SK-N-SH treated with all-trans-retinoic acid at 6 μM for 48 hours (cell line): Measurements from ENCODE around the gene TRIM8.

Experiments
- ATAC-seq: fragments of 200-7000 bp; cut with Tn5 transposase; 3 replicates; pipeline ENCODE4 v1.9.1; 2020; ENCODE audit warnings: mild to moderate bottlenecking, moderate library complexity
- ARNTL ChIP-seq: fragments of 450-650 bp; formaldehyde crosslinking; IDR thresholded peaks from 2 replicates; pipeline ENCODE4 v1.5.0; 2020; ENCODE audit warnings: low read depth, mild to moderate bottlenecking, moderate library complexity, borderline replicate concordance
- BACH2 ChIP-seq: fragments of 250-450 bp; sonication (Bioruptor Pico); IDR thresholded peaks from 2 replicates; pipeline ENCODE4 v1.9.0; 2021; ENCODE audit warnings: mild to moderate bottlenecking, borderline replicate concordance
- CSDC2 ChIP-seq: fragments of 250-450 bp; sonication (Bioruptor Pico); IDR thresholded peaks from 2 replicates; pipeline ENCODE4 v1.5.0; 2020; ENCODE audit warnings: mild to moderate bottlenecking, moderate library complexity
- ESRRG ChIP-seq: fragments of 250-450 bp; sonication (Bioruptor Pico); IDR thresholded peaks from 2 replicates; pipeline ENCODE4 v1.6.1; 2021; ENCODE audit warnings: mild to moderate bottlenecking
- GLIS3 ChIP-seq: fragments of 250-450 bp; sonication (Bioruptor Pico); IDR thresholded peaks from 2 replicates; pipeline ENCODE4 v1.5.0; 2020; ENCODE audit warnings: mild to moderate bottlenecking, moderate library complexity
- ISL1 ChIP-seq: fragments of 250-450 bp; sonication (Bioruptor Pico); IDR thresholded peaks from 2 replicates; pipeline ENCODE4 v2.1.2; 2022; ENCODE audit warnings: mild to moderate bottlenecking, moderate library complexity
- PPARA ChIP-seq: fragments of 250-450 bp; sonication (Bioruptor Pico); IDR thresholded peaks from 2 replicates; pipeline ENCODE4 v1.5.0; 2020; ENCODE audit warnings: mild to moderate bottlenecking, borderline replicate concordance
- RARB ChIP-seq: fragments of 250-450 bp; sonication (Bioruptor Pico); IDR thresholded peaks from 2 replicates; pipeline ENCODE4 v1.8.0; 2021; ENCODE audit warnings: mild to moderate bottlenecking, moderate library complexity
- SNAI2 ChIP-seq: fragments of 250-450 bp; sonication (Bioruptor Pico); IDR thresholded peaks from 2 replicates; pipeline ENCODE4 v1.5.0; 2020; ENCODE audit warnings: mild to moderate bottlenecking, moderate library complexity
- TCF4 ChIP-seq: fragments of 250-450 bp; sonication (Bioruptor Pico); IDR thresholded peaks from 2 replicates; pipeline ENCODE4 v1.8.0; 2021; ENCODE audit warnings: mild to moderate bottlenecking, moderate library complexity, borderline replicate concordance
- TOX ChIP-seq: fragments of 250-450 bp; sonication (Bioruptor Pico); IDR thresholded peaks from 2 replicates; pipeline ENCODE4 v1.8.0; 2021; ENCODE audit warnings: mild to moderate bottlenecking, moderate library complexity, borderline replicate concordance
- ZC3H10 ChIP-seq: fragments of 250-450 bp; sonication (Bioruptor Pico); IDR thresholded peaks from 2 replicates; pipeline ENCODE4 v1.5.1; 2021; ENCODE audit warnings: mild to moderate bottlenecking, moderate library complexity
- ZFP30 ChIP-seq: fragments of 450-650 bp; formaldehyde crosslinking; IDR thresholded peaks from 2 replicates; pipeline ENCODE4 v1.5.0; 2022; ENCODE audit warnings: mild to moderate bottlenecking, moderate library complexity
- ZNF565 ChIP-seq: fragments of 450-650 bp; formaldehyde crosslinking; conservative IDR thresholded peaks from 2 replicates; pipeline ENCODE4 v1.5.0; 2020; ENCODE audit warnings: low read depth, mild to moderate bottlenecking, moderate library complexity
- ZNF70 ChIP-seq: fragments of 450-650 bp; formaldehyde crosslinking; IDR thresholded peaks from 2 replicates; pipeline ENCODE4 v1.5.0; 2020; ENCODE audit warnings: mild to moderate bottlenecking, moderate library complexity
- ZNF8 ChIP-seq: fragments of 450-650 bp; formaldehyde crosslinking; IDR thresholded peaks from 2 replicates; pipeline ENCODE4 v1.5.0; 2020; ENCODE audit warnings: mild to moderate bottlenecking, moderate library complexity
- TF ChIP-seq, protein P1 (sequence below): fragments of 250-450 bp; sonication (Bioruptor Pico); IDR thresholded peaks from 2 replicates; pipeline ENCODE4 v1.5.1; 2020; ENCODE audit warnings: low read depth, mild to moderate bottlenecking, moderate library complexity
- TF ChIP-seq, protein P2 (sequence below): fragments of 250-450 bp; sonication (Bioruptor Pico); IDR thresholded peaks from 2 replicates; pipeline ENCODE4 v1.5.1; 2021; ENCODE audit warnings: mild to moderate bottlenecking, moderate library complexity
- TF ChIP-seq, protein P3 (sequence below): fragments of 250-450 bp; sonication (Bioruptor Pico); IDR thresholded peaks from 2 replicates; pipeline ENCODE4 v1.8.0; 2020; ENCODE audit warnings: mild to moderate bottlenecking, moderate library complexity, borderline replicate concordance
- TF ChIP-seq, protein P4 (sequence below): fragments of 250-450 bp; sonication (Bioruptor Pico); IDR thresholded peaks from 2 replicates; pipeline ENCODE4 v1.5.0; 2020; ENCODE audit warnings: mild to moderate bottlenecking, moderate library complexity

Gene TRIM8

DNA sequence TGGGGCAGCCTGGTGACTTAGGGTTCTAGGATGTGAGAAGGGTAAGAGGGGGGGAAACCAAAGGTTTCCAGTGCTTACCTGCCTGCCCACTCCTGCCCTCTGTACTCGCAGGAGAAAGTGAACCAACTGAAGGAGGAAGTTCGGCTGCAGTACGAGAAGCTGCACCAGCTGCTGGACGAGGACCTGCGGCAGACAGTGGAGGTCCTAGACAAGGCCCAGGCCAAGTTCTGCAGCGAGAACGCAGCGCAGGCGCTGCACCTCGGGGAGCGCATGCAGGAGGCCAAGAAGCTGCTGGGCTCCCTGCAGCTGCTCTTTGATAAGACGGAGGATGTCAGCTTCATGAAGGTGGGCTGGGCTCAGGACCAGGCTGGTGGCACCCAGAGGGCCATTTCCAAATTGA is 10.7 kb downstream of the TRIM8 start:
- TF ChIP-seq, protein P1, sequence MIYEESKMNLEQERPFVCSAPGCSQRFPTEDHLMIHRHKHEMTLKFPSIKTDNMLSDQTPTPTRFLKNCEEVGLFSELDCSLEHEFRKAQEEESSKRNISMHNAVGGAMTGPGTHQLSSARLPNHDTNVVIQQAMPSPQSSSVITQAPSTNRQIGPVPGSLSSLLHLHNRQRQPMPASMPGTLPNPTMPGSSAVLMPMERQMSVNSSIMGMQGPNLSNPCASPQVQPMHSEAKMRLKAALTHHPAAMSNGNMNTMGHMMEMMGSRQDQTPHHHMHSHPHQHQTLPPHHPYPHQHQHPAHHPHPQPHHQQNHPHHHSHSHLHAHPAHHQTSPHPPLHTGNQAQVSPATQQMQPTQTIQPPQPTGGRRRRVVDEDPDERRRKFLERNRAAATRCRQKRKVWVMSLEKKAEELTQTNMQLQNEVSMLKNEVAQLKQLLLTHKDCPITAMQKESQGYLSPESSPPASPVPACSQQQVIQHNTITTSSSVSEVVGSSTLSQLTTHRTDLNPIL (CRISPR knock-in tag): no peak
- TF ChIP-seq, protein P2, sequence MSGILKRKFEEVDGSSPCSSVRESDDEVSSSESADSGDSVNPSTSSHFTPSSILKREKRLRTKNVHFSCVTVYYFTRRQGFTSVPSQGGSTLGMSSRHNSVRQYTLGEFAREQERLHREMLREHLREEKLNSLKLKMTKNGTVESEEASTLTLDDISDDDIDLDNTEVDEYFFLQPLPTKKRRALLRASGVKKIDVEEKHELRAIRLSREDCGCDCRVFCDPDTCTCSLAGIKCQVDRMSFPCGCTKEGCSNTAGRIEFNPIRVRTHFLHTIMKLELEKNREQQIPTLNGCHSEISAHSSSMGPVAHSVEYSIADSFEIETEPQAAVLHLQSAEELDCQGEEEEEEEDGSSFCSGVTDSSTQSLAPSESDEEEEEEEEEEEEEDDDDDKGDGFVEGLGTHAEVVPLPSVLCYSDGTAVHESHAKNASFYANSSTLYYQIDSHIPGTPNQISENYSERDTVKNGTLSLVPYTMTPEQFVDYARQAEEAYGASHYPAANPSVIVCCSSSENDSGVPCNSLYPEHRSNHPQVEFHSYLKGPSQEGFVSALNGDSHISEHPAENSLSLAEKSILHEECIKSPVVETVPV (CRISPR knock-in tag): no peak
- no peak for TF ChIP-seq ZFP30
- no peak for TF ChIP-seq GLIS3 (CRISPR knock-in tag)
- TF ChIP-seq PPARA: no peak
- no peak for TF ChIP-seq CSDC2 (CRISPR knock-in tag)
- no peak for TF ChIP-seq ZNF70 (CRISPR knock-in tag)
- no peak for TF ChIP-seq ZNF565 (CRISPR knock-in tag)
- no peak for TF ChIP-seq TCF4
- no peak for TF ChIP-seq ZC3H10 (CRISPR knock-in tag)
- TF ChIP-seq TOX (CRISPR knock-in tag): no peak
- TF ChIP-seq ZNF8 (CRISPR knock-in tag): no peak
- no peak for TF ChIP-seq BACH2 (CRISPR knock-in tag)
- TF ChIP-seq ARNTL (CRISPR knock-in tag): no peak
- TF ChIP-seq ESRRG (CRISPR knock-in tag): no peak
- TF ChIP-seq, protein P3, sequence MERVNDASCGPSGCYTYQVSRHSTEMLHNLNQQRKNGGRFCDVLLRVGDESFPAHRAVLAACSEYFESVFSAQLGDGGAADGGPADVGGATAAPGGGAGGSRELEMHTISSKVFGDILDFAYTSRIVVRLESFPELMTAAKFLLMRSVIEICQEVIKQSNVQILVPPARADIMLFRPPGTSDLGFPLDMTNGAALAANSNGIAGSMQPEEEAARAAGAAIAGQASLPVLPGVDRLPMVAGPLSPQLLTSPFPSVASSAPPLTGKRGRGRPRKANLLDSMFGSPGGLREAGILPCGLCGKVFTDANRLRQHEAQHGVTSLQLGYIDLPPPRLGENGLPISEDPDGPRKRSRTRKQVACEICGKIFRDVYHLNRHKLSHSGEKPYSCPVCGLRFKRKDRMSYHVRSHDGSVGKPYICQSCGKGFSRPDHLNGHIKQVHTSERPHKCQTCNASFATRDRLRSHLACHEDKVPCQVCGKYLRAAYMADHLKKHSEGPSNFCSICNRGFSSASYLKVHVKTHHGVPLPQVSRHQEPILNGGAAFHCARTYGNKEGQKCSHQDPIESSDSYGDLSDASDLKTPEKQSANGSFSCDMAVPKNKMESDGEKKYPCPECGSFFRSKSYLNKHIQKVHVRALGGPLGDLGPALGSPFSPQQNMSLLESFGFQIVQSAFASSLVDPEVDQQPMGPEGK (CRISPR knock-in tag): no peak
- ATAC-seq: no peak

DNA sequence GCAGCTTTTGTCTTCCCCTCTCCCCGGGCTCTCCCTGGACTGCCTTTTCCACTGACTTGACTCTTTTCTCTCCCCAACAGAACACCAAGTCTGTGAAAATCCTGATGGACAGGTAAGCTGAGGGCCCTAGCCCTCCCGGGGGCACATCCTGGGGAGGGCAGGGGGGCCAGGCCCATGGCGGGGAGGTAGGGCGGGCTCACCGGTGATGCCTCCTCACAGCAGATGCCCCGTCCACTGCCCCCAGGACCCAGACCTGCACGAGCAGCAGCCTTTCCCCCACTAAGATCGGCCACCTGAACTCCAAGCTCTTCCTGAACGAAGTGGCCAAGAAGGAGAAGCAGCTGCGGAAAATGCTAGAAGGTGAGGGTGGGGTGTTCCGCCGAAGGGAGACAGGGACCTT is 11.7 kb downstream of the TRIM8 start:
- no peak for ATAC-seq
- TF ChIP-seq RARB (CRISPR knock-in tag) (no peak), BACH2 (CRISPR knock-in tag) (no peak)

DNA sequence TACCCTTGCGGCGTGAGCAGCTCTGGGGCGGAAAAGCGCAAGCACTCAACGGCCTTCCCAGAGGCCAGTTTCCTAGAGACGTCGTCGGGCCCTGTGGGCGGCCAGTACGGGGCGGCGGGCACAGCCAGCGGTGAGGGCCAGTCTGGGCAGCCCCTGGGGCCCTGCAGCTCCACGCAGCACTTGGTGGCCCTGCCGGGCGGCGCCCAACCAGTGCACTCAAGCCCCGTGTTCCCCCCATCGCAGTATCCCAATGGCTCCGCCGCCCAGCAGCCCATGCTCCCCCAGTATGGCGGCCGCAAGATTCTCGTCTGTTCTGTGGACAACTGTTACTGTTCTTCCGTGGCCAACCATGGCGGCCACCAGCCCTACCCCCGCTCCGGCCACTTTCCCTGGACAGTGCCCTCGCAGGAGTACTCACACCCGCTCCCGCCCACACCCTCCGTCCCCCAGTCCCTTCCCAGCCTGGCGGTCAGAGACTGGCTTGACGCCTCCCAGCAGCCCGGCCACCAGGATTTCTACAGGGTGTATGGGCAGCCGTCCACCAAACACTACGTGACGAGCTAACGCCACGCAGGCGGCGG is 12.6 kb downstream of the TRIM8 start:
- ATAC-seq: no peak
- TF ChIP-seq ZNF8 (CRISPR knock-in tag): no peak
- no peak for TF ChIP-seq TOX (CRISPR knock-in tag)
- TF ChIP-seq, protein P4, sequence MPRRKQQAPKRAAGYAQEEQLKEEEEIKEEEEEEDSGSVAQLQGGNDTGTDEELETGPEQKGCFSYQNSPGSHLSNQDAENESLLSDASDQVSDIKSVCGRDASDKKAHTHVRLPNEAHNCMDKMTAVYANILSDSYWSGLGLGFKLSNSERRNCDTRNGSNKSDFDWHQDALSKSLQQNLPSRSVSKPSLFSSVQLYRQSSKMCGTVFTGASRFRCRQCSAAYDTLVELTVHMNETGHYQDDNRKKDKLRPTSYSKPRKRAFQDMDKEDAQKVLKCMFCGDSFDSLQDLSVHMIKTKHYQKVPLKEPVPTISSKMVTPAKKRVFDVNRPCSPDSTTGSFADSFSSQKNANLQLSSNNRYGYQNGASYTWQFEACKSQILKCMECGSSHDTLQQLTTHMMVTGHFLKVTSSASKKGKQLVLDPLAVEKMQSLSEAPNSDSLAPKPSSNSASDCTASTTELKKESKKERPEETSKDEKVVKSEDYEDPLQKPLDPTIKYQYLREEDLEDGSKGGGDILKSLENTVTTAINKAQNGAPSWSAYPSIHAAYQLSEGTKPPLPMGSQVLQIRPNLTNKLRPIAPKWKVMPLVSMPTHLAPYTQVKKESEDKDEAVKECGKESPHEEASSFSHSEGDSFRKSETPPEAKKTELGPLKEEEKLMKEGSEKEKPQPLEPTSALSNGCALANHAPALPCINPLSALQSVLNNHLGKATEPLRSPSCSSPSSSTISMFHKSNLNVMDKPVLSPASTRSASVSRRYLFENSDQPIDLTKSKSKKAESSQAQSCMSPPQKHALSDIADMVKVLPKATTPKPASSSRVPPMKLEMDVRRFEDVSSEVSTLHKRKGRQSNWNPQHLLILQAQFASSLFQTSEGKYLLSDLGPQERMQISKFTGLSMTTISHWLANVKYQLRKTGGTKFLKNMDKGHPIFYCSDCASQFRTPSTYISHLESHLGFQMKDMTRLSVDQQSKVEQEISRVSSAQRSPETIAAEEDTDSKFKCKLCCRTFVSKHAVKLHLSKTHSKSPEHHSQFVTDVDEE (CRISPR knock-in tag): no peak
- TF ChIP-seq, protein P1 (CRISPR knock-in tag): no peak
- TF ChIP-seq, protein P2 (CRISPR knock-in tag): no peak
- TF ChIP-seq ISL1 (CRISPR knock-in tag): no peak
- TF ChIP-seq SNAI2 (CRISPR knock-in tag): no peak
- no peak for TF ChIP-seq CSDC2 (CRISPR knock-in tag)
- TF ChIP-seq ESRRG (CRISPR knock-in tag): no peak
- TF ChIP-seq ZC3H10 (CRISPR knock-in tag): no peak
- no peak for TF ChIP-seq PPARA
- no peak for TF ChIP-seq ARNTL (CRISPR knock-in tag)
- no peak for TF ChIP-seq TCF4
- no peak for TF ChIP-seq ZNF565 (CRISPR knock-in tag)
- TF ChIP-seq, all 23 proteins: peak for 0
